Colon (tissue), 2 donors: ENCODE measurements around the gene EVI2A.
"Not testable (repeated sequence)": the region's sequence is repeated elsewhere in the genome, so short reads cannot be mapped to it uniquely, and the experiment has no call there.

Experiments used
- FAIRE-seq: peaks from 2 replicates; lab custom pipeline; 2012; peaks lifted over from hg19 to GRCh38; lab: Jason Lieb, UNC
- donor health status: control.
- donor health status: control.

Gene EVI2A

GRCh38 chr17:31321481-31321880 is at the start of gene EVI2A:
TSS of gene EVI2A (minus strand) at chr17:31321622. CDS start at chr17:31319013, 2,609 bp downstream.
- peak; percentile 5 for FAIRE-seq

DNA sequence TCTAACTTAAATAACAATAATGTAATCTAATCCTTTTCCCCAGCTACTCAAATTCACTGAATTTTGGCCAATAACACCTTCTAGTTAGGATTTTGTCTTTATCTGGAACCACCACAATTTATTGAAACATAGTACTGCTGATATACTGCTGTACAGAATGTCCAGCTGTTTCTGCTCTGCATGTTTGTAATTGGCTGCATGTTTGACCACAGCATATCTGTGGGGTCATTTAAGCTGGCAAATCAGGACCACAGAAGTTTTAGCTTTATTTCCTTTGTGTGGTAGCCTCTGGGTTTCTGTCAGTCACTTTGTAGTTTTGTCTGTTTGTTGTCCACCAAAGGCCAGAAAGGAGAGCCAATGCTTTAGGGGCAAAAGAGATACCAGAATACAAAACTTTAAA is 47.8 kb upstream of the EVI2A start:
- FAIRE-seq, result no peak

GRCh38 chr17:31366088-31366487 is 44.7 kb upstream of the EVI2A start:
- FAIRE-seq, result no peak

DNA sequence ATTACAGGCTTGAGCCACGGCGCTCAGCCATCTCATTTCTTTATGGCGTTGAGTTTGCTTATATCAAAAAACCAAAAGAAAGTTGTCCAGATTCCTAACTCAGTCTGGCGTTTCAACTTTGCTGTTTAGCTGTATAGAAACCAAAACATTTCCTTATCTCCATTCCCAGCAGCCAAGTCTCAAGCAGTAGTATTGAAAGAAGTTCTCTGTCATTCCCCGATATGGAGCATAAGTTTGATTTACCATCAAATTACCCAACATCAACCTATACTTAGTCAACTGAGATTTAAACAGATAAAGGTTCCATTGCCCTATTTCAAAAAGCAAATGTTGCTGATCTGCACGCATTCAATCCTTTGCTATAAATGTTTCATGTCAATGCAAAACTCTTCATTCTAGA is 42.6 kb upstream of the EVI2A start:
- no peak for FAIRE-seq

DNA sequence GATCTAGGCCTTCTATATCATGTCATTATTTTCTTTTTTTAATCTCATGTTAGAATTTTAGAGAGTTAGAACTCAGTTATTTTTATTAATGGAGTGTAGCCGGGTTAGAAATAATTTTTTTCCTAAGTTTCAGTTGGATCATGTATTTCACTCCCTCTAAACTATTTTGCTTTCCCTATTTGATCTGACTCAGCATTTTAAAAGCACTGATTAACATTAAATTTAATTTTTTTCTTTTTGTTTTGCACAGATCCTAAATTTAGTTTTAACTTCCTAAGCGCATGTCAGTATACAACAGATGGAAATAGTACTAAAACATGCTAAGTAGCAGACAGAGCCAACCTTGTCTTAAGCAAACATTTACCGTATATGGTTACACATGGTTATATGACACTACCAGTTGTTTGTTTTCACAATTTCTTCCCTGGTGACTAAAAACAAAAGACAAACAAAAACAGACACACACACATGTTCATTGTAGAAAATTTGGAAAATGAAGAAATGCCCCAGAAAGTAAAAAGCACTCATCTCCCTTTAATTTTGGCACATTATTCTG is 36.5 kb upstream of the EVI2A start:
- FAIRE-seq, result peak; percentile 38

DNA sequence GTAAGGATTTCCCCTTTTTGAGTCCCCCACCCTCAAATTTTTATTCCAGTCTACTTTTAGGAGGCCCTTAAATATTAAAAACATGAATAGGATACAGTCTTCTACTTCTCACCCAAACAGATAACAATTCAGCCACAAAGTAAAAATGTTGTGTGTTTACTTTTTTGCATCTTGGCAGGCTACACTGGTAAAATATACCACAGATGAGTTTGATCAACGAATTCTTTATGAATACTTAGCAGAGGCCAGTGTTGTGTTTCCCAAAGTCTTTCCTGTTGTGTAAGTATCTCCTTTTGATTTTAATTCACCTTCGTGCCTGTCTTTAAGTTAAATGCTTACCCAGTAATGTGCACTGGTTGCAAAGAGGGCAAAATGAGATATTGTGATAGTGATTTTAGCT is 35.7 kb upstream of the EVI2A start:
- no peak for FAIRE-seq

DNA sequence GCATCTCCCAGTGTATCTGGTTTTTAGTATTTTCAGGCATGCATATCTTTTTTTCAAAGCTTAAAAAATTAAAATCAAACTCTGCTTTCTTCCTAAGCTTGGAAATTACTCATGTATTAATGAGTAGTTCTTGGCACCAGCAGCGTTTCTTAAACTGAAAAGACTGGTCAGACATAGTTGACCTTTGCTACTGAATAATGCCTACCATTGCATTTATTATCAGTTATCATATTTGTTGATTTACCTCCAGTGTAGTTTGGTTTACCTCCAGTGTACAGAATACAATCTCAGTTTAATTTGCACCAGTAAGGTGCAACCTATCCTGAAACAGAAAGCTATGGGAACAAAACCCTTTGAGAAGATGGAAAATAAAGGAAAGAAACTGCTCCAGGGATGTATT is 34.5 kb upstream of the EVI2A start:
- no peak for FAIRE-seq

DNA sequence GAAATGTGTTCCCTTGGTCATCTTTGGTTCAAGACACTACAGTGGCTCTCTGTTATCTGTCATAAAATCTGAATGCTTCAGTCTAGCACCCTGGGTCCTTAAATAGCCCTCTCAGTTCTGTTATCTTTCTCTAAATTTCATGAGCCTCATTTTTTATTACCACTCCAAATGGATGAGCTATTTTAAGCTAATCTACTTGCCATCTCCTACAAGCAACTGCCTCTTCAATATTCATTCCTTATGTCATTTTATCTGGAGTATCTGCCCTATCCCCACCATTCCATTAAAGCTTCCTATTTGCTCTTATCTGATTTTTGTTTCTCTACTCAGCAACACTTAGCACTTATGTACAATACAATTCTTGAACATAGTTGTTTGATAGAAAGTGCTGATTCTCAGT is 28.0 kb upstream of the EVI2A start:
- no peak for FAIRE-seq

DNA sequence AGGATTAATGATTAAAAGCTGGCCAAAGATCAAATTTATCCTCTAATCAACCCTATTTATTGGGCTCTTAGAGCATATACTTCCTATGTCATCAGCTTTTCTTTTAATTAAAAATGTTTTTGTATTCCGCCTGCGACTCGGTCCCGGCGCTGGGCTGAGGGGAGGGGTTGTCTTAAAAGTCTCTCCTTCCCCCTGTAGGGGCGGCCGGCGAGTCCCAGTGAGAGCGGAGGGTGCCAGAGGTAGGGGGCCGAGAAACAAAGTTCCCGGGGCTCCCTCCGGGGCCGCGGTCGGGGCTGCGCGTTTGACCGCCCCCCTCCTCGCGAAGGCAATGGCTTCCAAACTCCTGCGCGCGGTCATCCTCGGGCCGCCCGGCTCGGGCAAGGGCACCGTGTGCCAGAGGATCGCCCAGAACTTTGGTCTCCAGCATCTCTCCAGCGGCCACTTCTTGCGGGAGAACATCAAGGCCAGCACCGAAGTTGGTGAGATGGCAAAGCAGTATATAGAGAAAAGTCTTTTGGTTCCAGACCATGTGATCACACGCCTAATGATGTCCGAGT is 23.8 kb upstream of the EVI2A start:
- not testable (repeated sequence) for FAIRE-seq

- no peak for FAIRE-seq
Measured at GRCh38 chr17:31339906-31340661, 18.7 kb upstream of the EVI2A start.

DNA sequence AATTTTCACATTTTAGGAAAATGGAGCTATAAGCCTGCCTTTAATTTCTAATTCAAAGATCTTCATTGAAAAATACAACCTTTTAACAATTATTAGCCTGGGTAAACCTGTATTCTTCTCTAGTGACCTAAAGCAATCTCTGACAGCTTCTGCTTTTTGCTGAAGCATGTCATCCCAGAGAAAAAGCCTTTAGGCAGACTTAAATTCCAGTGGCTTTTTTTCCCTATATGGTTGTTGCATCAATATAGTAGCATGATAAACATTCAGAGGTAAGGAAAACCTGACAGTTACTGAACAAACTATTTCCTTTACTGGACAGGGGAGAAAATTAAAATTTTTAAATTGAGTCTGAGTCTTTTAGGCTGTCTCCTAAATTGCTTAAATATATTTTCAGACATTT is 7.8 kb upstream of the EVI2A start:
- no peak for FAIRE-seq

GRCh38 chr17:31328160-31328535 is 6.7 kb upstream of the EVI2A start:
- FAIRE-seq, result no peak

- no peak for FAIRE-seq
Measured at GRCh38 chr17:31327534-31328159, 6.2 kb upstream of the EVI2A start.

GRCh38 chr17:31323551-31323950 is 2.1 kb upstream of the EVI2A start:
- no peak for FAIRE-seq

DNA sequence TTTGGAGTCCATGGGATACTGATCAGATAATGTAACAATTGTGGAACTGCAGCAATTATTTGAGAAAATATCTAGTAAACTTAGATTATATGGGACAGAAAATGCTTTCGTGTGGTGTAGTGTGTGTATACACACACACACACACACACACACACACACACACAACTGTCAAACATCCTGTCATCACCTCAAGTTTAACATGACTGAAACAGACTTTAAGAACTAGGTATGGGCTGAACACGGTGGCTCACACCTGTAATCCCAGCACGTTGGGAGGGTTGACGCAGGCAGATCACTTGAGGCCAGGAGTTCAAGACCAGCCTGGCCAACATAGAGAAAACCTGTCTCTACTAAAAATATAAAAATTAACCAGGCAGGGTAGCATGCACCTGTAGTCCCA is 544 bp upstream of the EVI2A start:
- no peak for FAIRE-seq

DNA sequence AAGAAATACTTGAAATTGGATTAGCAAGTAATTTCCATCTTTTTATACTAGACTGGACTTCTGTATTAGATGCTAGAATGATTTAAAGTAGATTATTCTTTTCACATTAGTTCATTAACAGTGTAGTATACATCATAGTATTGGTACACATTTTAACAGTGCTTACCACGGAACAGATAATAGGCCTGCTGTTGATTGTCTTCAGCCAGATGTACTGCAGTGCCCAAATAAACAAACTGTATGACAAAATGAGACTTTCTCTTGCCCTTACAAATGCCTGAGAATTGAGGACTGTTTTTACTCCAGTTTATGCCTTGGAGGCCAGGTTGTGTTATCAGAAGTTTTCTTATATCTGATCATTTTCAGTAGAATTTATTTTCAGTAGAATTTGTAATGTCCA is 631 bp downstream of the EVI2A start:
- FAIRE-seq, result peak; percentile 43

GRCh38 chr17:31320241-31320640 is 1.2 kb downstream of the EVI2A start:
- peak; percentile 31 for FAIRE-seq

DNA sequence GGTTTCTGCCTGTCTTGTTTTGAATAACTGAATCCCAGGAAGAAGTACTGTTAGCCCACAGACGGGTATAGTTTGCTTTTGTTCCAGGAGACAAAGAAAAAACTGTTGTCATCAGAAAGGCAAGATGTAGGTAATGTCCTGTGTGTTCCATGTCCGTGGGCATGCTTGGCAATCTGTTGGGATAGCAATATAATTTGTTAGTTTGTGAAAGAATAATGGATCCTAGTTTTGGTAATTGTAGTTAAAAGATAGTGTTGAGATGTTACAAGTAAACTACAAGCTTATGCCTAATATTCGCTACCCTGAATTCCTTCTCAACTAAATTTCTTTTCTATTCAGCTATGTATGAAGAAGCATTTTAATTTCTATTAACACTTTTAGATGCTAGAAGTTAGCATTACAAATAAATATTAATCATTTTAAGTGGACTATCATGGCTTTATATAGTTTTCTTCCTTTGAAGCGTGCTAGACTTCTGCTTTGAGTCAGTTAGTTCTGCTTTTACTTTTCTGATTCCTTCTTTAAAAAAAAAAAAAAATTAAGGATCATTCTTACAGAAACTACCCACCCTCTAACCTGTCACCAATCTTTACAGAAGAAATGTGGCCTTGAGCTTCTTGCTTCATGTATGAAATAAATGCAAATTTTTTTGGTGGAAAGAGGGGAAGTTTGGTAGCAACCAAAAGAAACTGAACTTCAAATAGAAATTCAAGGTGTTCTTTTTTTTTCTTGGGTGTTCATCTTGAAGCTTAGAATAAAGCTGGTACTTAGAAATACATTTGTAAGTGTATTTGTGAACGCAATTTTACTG is 2.4 kb downstream of the EVI2A start:
- no peak for FAIRE-seq

GRCh38 chr17:31318298-31318801 is 3.1 kb downstream of the EVI2A start:
- no peak for FAIRE-seq

GRCh38 chr17:31314782-31315100 is 6.7 kb downstream of the EVI2A start:
- no peak for FAIRE-seq

DNA sequence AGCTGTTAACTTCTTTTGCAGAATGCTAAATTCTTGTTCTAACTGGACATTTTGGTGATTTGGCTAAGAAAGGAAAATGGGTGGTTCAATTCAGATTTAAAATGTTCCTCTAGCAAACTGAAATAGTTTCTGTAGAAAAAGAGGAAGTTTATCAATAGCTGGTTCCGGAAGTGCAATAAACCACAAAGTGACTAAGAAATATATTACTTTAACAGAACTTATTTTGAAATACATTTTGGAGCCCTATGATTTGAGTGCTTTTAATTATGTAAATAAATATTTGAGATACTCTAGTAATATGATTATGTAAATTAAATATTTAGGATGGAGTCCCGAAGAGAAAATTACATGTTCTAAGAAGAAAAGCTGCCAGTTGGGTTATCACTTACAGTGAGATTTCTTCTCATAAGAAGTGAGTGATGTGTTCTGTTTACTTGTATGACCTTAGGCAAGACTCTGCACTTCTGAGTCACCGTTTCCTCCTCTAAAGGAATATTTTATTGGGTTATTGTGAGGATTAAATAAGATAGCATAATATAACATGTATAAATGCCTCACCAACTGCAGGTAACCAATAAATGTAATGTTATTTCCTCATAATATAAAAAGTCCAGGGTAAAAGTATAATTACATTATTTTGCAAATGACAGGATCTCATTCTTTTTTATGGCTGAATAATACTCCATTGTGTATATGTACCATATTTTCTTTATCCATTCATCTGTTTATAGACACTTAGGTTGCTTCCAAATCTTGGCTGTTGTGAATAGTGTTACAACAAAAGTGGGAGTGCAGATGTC is 7.2 kb downstream of the EVI2A start, which contains the start of gene EVI2B:
EVI2B (minus strand) TSS at position 73 of the 800 bp plus-strand sequence. CDS start 8,445 bp downstream, outside the sequence.
- FAIRE-seq, result peak; percentile 88
